Measurements from ENCODE around the gene STAC2.
"Not testable (repeated sequence)": the region's sequence is repeated elsewhere in the genome, so short reads cannot be mapped to it uniquely, and the experiment has no call there.

The STAC2 gene

GRCh38 chr17:39225308-39225958 is at the start of gene STAC2:
Gene STAC2, minus strand, starts transcription at chr17:39225945. Its CDS starts 443 bp downstream, at chr17:39225502.
- no peak for DNase-seq (ENCODE audit: low read depth in 2 of 2)

GRCh38 chr17:39271546-39271945 is 45.8 kb upstream of the STAC2 start:
- DNase-seq (ENCODE audit: low read depth in 2 of 2) = no peak

- DNase-seq (ENCODE audit: low read depth in 2 of 2) = no peak
These were observed 45.2 kb upstream of the STAC2 start for GRCh38 chr17:39270923-39271322.

- DNase-seq (ENCODE audit: low read depth in 2 of 2) = no peak
These were observed 38.4 kb upstream of the STAC2 start for GRCh38 chr17:39264119-39264518.

- no peak for DNase-seq (ENCODE audit: low read depth in 2 of 2)
These were observed 35.5 kb upstream of the STAC2 start for GRCh38 chr17:39261286-39261685.

GRCh38 chr17:39252788-39253460 is 27.2 kb upstream of the STAC2 start:
- no peak for DNase-seq (ENCODE audit: low read depth in 2 of 2)

GRCh38 chr17:39251997-39252396 is 26.3 kb upstream of the STAC2 start:
- no peak for DNase-seq (ENCODE audit: low read depth in 2 of 2)

- DNase-seq (ENCODE audit: low read depth in 2 of 2) = not testable (repeated sequence)
These were observed 24.3 kb upstream of the STAC2 start for GRCh38 chr17:39250076-39250475.

GRCh38 chr17:39246274-39246673 is 20.5 kb upstream of the STAC2 start:
- DNase-seq (ENCODE audit: low read depth in 2 of 2) = no peak

GRCh38 chr17:39244600-39245570 is 19.1 kb upstream of the STAC2 start:
- DNase-seq (ENCODE audit: low read depth in 2 of 2) = peak; percentile 79 to 91

GRCh38 chr17:39244016-39244599 is 18.4 kb upstream of the STAC2 start:
- DNase-seq (ENCODE audit: low read depth in 2 of 2) = no peak

GRCh38 chr17:39243155-39243554 is 17.4 kb upstream of the STAC2 start:
- no peak for DNase-seq (ENCODE audit: low read depth in 2 of 2)

- DNase-seq (ENCODE audit: low read depth in 2 of 2) = no peak
These were observed 14.9 kb upstream of the STAC2 start for GRCh38 chr17:39240631-39241030.

GRCh38 chr17:39239640-39240314 is 14.0 kb upstream of the STAC2 start:
- peak; percentile 57 to 70 for DNase-seq (ENCODE audit: low read depth in 2 of 2)

GRCh38 chr17:39238311-39238972 is 12.7 kb upstream of the STAC2 start:
- DNase-seq (ENCODE audit: low read depth in 2 of 2) = peak; percentile 46 to 55

- no peak for DNase-seq (ENCODE audit: low read depth in 2 of 2)
These were observed 11.8 kb upstream of the STAC2 start for GRCh38 chr17:39237586-39237985.

- DNase-seq (ENCODE audit: low read depth in 2 of 2) = no peak
These were observed 11.3 kb upstream of the STAC2 start for GRCh38 chr17:39236981-39237441.

- DNase-seq (ENCODE audit: low read depth in 2 of 2) = no peak
These were observed 10.7 kb upstream of the STAC2 start for GRCh38 chr17:39236450-39236927.

GRCh38 chr17:39235555-39236449 is 10.1 kb upstream of the STAC2 start:
- DNase-seq (ENCODE audit: low read depth in 2 of 2) = peak; percentile 40 to 41
